ENCODE data around the gene DPEP2. TPM values are rescaled to one million over a fixed set of nuclear protein-coding genes. Genes with fewer than 3 reads are reported as not detected.

The DPEP2 gene
- total and polyA plus RNA-seq, 8 donors, result 2.3 to 12.6 (median 3.4) TPM

GRCh38 chr16:67982011-67982696 is 17.1 kb downstream of the DPEP2 start:
- ATAC-seq, result no peak

GRCh38 chr16:67979955-67980678 is 19.2 kb downstream of the DPEP2 start, which contains the start of gene DPEP3:
TSS of gene DPEP3 (minus strand) at chr16:67980499. CDS start at chr16:67980380, 119 bp downstream.
- Histone ChIP-seq H3K4me1 (peaks cover 4 to 22% of the 10 kb centered on the region in 2 donors), H3K9me3 (no peaks in the 10 kb centered on the region), H3K27ac (no peak within 1 kb of the TSS), H3K27me3 (peaks cover 0 to 10% of the 10 kb centered on the region in 2 donors), H3K36me3 (no peaks in the 10 kb centered on the region), H3K4me3 (no peak within 1 kb of the TSS)
- intact Hi-C loops (cut with DNase I), result loop anchor here in 1 of 2 donors (10.0 kb wide), 1 partner anchor 65 kb away; no protein-coding TSS in a partner anchor
- ATAC-seq (no peak), DNase-seq (no peak)
- TF ChIP-seq, protein P1, sequence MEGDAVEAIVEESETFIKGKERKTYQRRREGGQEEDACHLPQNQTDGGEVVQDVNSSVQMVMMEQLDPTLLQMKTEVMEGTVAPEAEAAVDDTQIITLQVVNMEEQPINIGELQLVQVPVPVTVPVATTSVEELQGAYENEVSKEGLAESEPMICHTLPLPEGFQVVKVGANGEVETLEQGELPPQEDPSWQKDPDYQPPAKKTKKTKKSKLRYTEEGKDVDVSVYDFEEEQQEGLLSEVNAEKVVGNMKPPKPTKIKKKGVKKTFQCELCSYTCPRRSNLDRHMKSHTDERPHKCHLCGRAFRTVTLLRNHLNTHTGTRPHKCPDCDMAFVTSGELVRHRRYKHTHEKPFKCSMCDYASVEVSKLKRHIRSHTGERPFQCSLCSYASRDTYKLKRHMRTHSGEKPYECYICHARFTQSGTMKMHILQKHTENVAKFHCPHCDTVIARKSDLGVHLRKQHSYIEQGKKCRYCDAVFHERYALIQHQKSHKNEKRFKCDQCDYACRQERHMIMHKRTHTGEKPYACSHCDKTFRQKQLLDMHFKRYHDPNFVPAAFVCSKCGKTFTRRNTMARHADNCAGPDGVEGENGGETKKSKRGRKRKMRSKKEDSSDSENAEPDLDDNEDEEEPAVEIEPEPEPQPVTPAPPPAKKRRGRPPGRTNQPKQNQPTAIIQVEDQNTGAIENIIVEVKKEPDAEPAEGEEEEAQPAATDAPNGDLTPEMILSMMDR (IDR thresholded peaks at IDR 0.05), result no peak

More at GRCh38 chr16:67982011-67982696, 17.1 kb downstream of the DPEP2 start:
- peaks cover 0 to 10% of the 10 kb centered on the region in 2 donors for H3K27me3 ChIP-seq
- no peak for DNase-seq
- H3K4me3 ChIP-seq, result no peak overlapping the region
- H3K27ac ChIP-seq, result no peak overlapping the region
- TF ChIP-seq, protein P1 (IDR thresholded peaks at IDR 0.05), result no peak
- no peaks in the 10 kb centered on the region for H3K9me3 ChIP-seq
- H3K4me1 ChIP-seq, result peaks cover 4 to 33% of the 10 kb centered on the region in 2 donors
- intact Hi-C loops (cut with DNase I), result loop anchor here in 1 of 2 donors (10.0 kb wide), 1 partner anchor 63 kb away; no protein-coding TSS in a partner anchor
- no peaks in the 10 kb centered on the region for H3K36me3 ChIP-seq

DNA sequence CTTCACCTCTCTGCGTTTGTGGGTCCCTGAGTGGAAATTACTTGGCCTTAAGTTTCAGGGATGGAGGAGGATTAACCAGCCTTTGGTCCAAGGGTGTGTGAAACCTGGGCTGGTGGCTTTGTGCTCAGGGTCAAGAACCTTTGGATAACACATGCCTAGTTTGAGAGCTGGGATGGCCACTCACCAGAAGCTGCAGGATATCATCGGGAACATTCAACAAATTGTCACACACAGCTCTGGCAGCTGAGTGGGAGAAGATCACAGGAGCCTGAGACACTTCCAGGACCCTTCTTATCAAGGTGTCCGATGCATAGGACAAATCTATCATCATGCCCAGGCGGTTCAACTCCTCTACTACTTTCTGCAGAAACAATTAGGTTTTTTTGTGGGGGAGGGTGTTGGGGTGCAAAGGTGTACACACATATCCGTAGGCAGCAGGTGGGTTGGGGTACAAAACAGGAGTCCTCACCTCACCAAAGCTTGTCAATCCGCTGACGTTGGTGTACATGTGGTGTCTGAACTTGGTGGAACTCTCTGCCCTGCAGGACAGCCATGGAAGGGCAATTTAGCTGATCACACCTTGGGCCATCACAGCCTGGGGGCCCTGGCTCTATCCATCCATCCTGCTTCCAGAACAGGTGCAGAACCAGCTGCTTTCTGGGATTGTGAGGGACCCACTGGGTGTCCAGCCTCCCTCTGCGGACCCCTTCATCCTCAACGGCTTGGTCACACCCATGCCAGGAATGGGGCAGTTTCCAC is 21.6 kb downstream of the DPEP2 start:
- ATAC-seq (no peak), DNase-seq (no peak)
- no peak overlapping the region for H3K4me3 ChIP-seq
- intact Hi-C loops (cut with DNase I), result no loop called here
- H3K27ac ChIP-seq, result no peak overlapping the region
- no peaks in the 10 kb centered on the region for H3K9me3 ChIP-seq
- H3K4me1 ChIP-seq, result no peaks in the 10 kb centered on the region
- H3K36me3 ChIP-seq, result no peaks in the 10 kb centered on the region
- TF ChIP-seq, protein P1 (IDR thresholded peaks at IDR 0.05), result no peak
- peaks cover 0 to 10% of the 10 kb centered on the region in 2 donors for H3K27me3 ChIP-seq

DNA sequence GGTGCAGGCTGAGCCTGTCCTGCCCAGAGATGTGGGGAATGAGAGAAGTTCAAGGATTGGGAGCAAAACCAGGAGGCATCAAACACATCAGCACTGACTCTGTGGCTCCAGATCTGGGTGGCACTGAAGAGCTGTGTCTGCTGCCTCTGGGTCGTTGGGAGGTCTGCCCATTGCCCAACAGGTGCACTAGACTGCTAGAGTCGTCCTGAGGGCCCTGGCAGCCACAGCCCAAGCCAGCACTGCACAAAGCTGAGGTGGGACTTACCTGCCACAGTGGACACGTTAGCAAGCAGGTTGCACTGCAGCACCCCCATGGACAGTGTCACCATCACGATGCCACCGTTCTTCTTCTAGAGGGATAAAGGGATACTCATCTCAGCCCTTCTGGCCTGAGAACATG is 22.3 kb downstream of the DPEP2 start:
- Histone ChIP-seq H3K27ac (no peak overlapping the region), H3K4me3 (no peak overlapping the region), H3K9me3 (no peaks in the 10 kb centered on the region), H3K4me1 (no peaks in the 10 kb centered on the region), H3K27me3 (peaks cover 0 to 10% of the 10 kb centered on the region in 2 donors), H3K36me3 (no peaks in the 10 kb centered on the region)
- TF ChIP-seq, protein P1 (IDR thresholded peaks at IDR 0.05), result no peak
- DNase-seq (no peak), ATAC-seq (no peak)
- intact Hi-C loops (cut with DNase I), result no loop called here
